ENCODE measurements around the gene TCERG1L.

GRCh38 chr10:131154306-131155025 is 157.1 kb downstream of the TCERG1L start:
- TF ChIP-seq, protein P1, sequence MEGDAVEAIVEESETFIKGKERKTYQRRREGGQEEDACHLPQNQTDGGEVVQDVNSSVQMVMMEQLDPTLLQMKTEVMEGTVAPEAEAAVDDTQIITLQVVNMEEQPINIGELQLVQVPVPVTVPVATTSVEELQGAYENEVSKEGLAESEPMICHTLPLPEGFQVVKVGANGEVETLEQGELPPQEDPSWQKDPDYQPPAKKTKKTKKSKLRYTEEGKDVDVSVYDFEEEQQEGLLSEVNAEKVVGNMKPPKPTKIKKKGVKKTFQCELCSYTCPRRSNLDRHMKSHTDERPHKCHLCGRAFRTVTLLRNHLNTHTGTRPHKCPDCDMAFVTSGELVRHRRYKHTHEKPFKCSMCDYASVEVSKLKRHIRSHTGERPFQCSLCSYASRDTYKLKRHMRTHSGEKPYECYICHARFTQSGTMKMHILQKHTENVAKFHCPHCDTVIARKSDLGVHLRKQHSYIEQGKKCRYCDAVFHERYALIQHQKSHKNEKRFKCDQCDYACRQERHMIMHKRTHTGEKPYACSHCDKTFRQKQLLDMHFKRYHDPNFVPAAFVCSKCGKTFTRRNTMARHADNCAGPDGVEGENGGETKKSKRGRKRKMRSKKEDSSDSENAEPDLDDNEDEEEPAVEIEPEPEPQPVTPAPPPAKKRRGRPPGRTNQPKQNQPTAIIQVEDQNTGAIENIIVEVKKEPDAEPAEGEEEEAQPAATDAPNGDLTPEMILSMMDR (IDR thresholded peaks at IDR 0.05) = no peak
- no peak for TF ChIP-seq POLR2A (IDR thresholded peaks at IDR 0.05)
